Panc1 (cell line): Measurements from ENCODE around the gene PRKAG2. TPM values are rescaled to one million over a fixed set of nuclear protein-coding genes. Genes with fewer than 3 reads are reported as not detected.

Experiments
- ATAC-seq: fragments of 200-7000 bp; cut with Tn5 transposase; 2 replicates; pipeline ENCODE4 v1.9.1; 2020; ENCODE audit warnings: mild to moderate bottlenecking, moderate library complexity
- BruUV-seq: library from RNA; stranded (reverse); fragments of 400-500 nt; replicated peaks from 2 replicates; lab custom pipeline; 2021; lab: Mats Ljungman, UMichigan
- CTCF ChIA-PET: fragments of 300-600 bp; sonication (Branson Sonifier 250); formaldehyde crosslinking; loops from one replicate; lab custom pipeline; 2022; ENCODE audit warnings: antibody characterized with exemption; lab: Charles Lee
- POLR2A ChIA-PET: fragments of 300-600 bp; sonication (Branson Sonifier 250); formaldehyde crosslinking; loops from one replicate; lab custom pipeline; 2022; ENCODE audit warnings: antibody characterized with exemption; lab: Charles Lee
- DNase-seq: peaks from one replicate; pipeline ENCODE4 v3.0.0-alpha.2; 2010; ENCODE audit warnings: low read depth, low spot score
- H3K27ac ChIP-seq: 2 replicates; pipeline ENCODE4 v1.5.1; 2011; ENCODE audit warnings: mild to moderate bottlenecking, low read length, inconsistent platforms
- H3K27me3 ChIP-seq: fragments of 200-500 bp; sonication (Bioruptor generic); 2 replicates; pipeline ENCODE4 v1.6.0; 2014; ENCODE audit warnings: low read length, inconsistent platforms; ENCODE audit not compliant: control insufficient read depth, insufficient read depth
- H3K36me3 ChIP-seq: fragments of 200-500 bp; sonication (Bioruptor generic); 2 replicates; pipeline ENCODE4 v1.5.1; 2014; ENCODE audit warnings: inconsistent platforms, mild to moderate bottlenecking, low read length, moderate library complexity; ENCODE audit not compliant: control insufficient read depth, insufficient read depth
- H3K4me1 ChIP-seq: 2 replicates; pipeline ENCODE4 v1.5.1; 2011; ENCODE audit warnings: inconsistent platforms, mild to moderate bottlenecking, low read length, moderate library complexity; ENCODE audit not compliant: control insufficient read depth, insufficient read depth
- H3K4me3 ChIP-seq, 2 experiments: 2 replicates each; pipeline ENCODE4 v1.5.1; 2011 to 2012; ENCODE audit warnings: low read depth in 2 of 2, low read length in 2 of 2, mild to moderate bottlenecking in 2 of 2, inconsistent platforms in 1 of 2, moderate library complexity in 1 of 2
- H3K9me3 ChIP-seq: fragments of 200-500 bp; sonication (Bioruptor generic); 2 replicates; pipeline ENCODE4 v1.5.1; 2014; ENCODE audit warnings: low read depth, mild to moderate bottlenecking, inconsistent platforms, low read length, moderate library complexity; ENCODE audit not compliant: control insufficient read depth, insufficient read depth
- CTCF ChIP-seq: fragments of 450-650 bp; IDR thresholded peaks from 2 replicates; pipeline ENCODE4 v1.5.1; 2017; ENCODE audit warnings: mild to moderate bottlenecking
- POLR2AphosphoS5 ChIP-seq: IDR thresholded peaks from 2 replicates; pipeline ENCODE4 v1.6.1; 2012; ENCODE audit warnings: mild to moderate bottlenecking, low read depth, low read length, moderate library complexity
- REST ChIP-seq, 2 experiments: IDR thresholded peaks; 2 replicates each; pipeline ENCODE4 v1.6.1; 2011 to 2012; ENCODE audit warnings: low read depth in 2 of 2, control low read depth in 1 of 2, low read length in 1 of 2, mild to moderate bottlenecking in 1 of 2, moderate library complexity in 1 of 2; ENCODE audit not compliant: insufficient read depth in 1 of 2
- SIN3A ChIP-seq: IDR thresholded peaks from 2 replicates; pipeline ENCODE4 v1.6.1; 2012; ENCODE audit warnings: low read depth, mild to moderate bottlenecking, low read length, moderate library complexity, borderline replicate concordance; ENCODE audit not compliant: insufficient read depth
- TCF7L2 ChIP-seq: IDR thresholded peaks from 2 replicates; pipeline ENCODE4 v1.6.1; 2011; ENCODE audit warnings: mild to moderate bottlenecking, low read depth, low read length, inconsistent platforms
- in situ Hi-C: cut with HindIII; loops from 2 replicates; pipeline ENCODE4 v1.10.0; 2016; ENCODE audit warnings: low sequenced_read_pairs, low pct_unique_long_range_greater_than_20kb
- intact Hi-C: fragments of 100-400 bp; cut with micrococcal nuclease; formaldehyde crosslinking; loops from one replicate; pipeline ENCODE4 v1.10.0; 2022; ENCODE audit not compliant: unreplicated experiment
- total RNA-seq: library from RNA; stranded (reverse); gene quantifications from one replicate; pipeline ENCODE4 v1.2.1, GENCODE V29; 2021; ENCODE audit not compliant: unreplicated experiment

The PRKAG2 gene
- total RNA-seq, 1 experiment from 2014 or later: 71.6 TPM

DNA sequence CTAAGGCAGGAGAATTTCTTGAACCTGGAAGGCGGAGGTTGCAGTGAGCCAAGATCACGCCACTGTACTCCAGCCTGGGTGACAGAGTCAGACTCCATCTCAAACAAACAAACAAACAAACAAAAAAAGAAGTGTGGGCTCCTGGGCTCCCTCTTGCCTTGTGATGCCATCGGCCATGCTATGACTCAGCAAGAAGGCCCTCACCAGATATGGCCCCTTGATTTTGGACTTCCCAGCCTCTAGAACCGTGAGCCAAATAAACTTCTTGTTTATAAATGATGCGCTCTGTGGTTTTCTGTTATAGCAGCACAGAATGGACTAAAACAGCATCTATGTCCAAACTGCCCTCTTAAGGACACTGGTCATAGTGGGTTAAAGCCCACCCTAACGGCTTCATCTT is 327.3 kb downstream of the PRKAG2 start:
- H3K9me3 ChIP-seq: no peaks in the 10 kb centered on the region
- TF ChIP-seq REST (IDR thresholded peaks at IDR 0.05; ENCODE audit: insufficient read depth in 1 of 2, low read depth in 2 of 2, low read length in 1 of 2) (no peak), SIN3A (no peak), CTCF (no peak), POLR2AphosphoS5 (no peak), TCF7L2 (no peak)
- intact Hi-C loops (no loop called here), in situ Hi-C loops (no loop called here)
- BruUV-seq: no TSS peak
- ATAC-seq (no peak), DNase-seq (no peak)
- 0 out of 2 replicates have a peak, but pooled peaks cover 9% of the 10 kb centered on the region for H3K4me1 ChIP-seq
- ChIA-PET CTCF (interaction anchor here (0.6 kb wide), 1 partner anchor 238 kb away, joined by 3 read pairs; no protein-coding TSS in a partner anchor), POLR2A (no interaction called here)
- H3K27me3 ChIP-seq: no peaks in the 10 kb centered on the region
- no peaks in the 10 kb centered on the region for H3K36me3 ChIP-seq
- no peak overlapping the region for H3K4me3 ChIP-seq
- H3K27ac ChIP-seq: no peak overlapping the region

DNA sequence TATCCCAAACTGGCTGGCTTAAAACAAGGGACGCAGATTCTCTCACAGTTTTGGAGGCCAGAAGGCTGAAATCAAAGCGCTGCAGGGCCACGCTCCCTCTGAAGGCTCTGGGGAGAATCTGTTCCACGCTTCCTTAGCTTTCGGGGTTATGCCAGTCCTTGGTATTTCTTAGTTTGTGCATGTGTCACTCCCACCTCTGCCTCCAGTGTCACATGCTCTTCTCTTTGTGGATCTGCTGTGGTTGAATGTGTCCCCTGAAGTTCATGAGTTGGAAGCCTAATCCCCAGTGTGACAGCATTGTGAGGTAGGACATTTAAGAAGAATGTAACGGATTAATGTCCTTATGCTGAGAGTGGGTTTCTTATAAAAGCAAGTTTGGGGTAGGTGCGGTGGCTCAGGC is 327.8 kb downstream of the PRKAG2 start:
- BruUV-seq: no TSS peak
- Histone ChIP-seq H3K4me1 (0 out of 2 replicates have a peak, but pooled peaks cover 9% of the 10 kb centered on the region), H3K27me3 (no peaks in the 10 kb centered on the region), H3K27ac (no peak overlapping the region), H3K4me3 (no peak overlapping the region), H3K36me3 (no peaks in the 10 kb centered on the region), H3K9me3 (no peaks in the 10 kb centered on the region)
- TF ChIP-seq CTCF (no peak), TCF7L2 (no peak), REST (IDR thresholded peaks at IDR 0.05; ENCODE audit: insufficient read depth in 1 of 2, low read depth in 2 of 2, low read length in 1 of 2) (no peak), POLR2AphosphoS5 (no peak), SIN3A (no peak)
- ChIA-PET CTCF (interaction anchor here (0.6 kb wide), 1 partner anchor 237 kb away, joined by 3 read pairs; no protein-coding TSS in a partner anchor), POLR2A (no interaction called here)
- ATAC-seq (no peak), DNase-seq (no peak)
- in situ Hi-C loops: no loop called here
- intact Hi-C loops: no loop called here
